ENCODE data around the gene MCHR1. TPM values are rescaled to one million over a fixed set of nuclear protein-coding genes. Genes with fewer than 3 reads are reported as not detected.

MCHR1 gene
- total and polyA plus RNA-seq, 9 of the 15 experiments (the other 6 are each of a cell fraction or from before 2014, with no cell fraction given): 0.03 to 0.50 TPM; not detected in 7

- ATAC-seq: no peak
- no peaks in the 10 kb centered on the region for H3K9me1 ChIP-seq (ENCODE audit: control insufficient read depth, insufficient read depth, low read length)
- H3K9me3 ChIP-seq (replicated peaks; ENCODE audit: control insufficient read depth, insufficient read depth, low read depth, low read length): no peaks in the 10 kb centered on the region; the same call in 1 of the 2 replicates
- no TSS peak for BruUV-seq (replicated peaks)
- DNase-seq (ENCODE audit: extremely low read depth in 1 of 4, low spot score in 3 of 4): no peak
- WGBS (ENCODE audit: insufficient coverage, low coverage, missing lambda C conversion rate): 71% methylated on average over 7 of the region's 7 CpGs
- intact Hi-C loops (cut with micrococcal nuclease): no loop called here
- no peak overlapping the region for H3K4me3 ChIP-seq
- no peaks in the 10 kb centered on the region for H4K20me1 ChIP-seq (replicated peaks; ENCODE audit: control insufficient read depth, insufficient read depth, low read length)
- no peaks in the 10 kb centered on the region for H3K27me3 ChIP-seq (ENCODE audit: control insufficient read depth in 2 of 2, insufficient read depth in 2 of 2, low read length in 2 of 2)
- H3K4me1 ChIP-seq (replicated peaks in 1 of 2; ENCODE audit: control insufficient read depth in 2 of 2, insufficient read depth in 2 of 2, low read length in 2 of 2): peaks cover 0 to 23% of the 10 kb centered on the region in 2 experiments; a peak in 3 of 5 replicates
- H3K36me3 ChIP-seq (ENCODE audit: control insufficient read depth, insufficient read depth, low read length): no peaks in the 10 kb centered on the region
- CTCF ChIA-PET (ENCODE audit: low intra/inter-chr PET ratio): no interaction called here
- no peak for FAIRE-seq
- H3K79me2 ChIP-seq (ENCODE audit: control insufficient read depth, insufficient read depth, low read length): no peaks in the 10 kb centered on the region
- in situ Hi-C loops (cut with MboI): no loop called here
- H3K27ac ChIP-seq (ENCODE audit: extremely low read depth, low read depth, low read length): no peak overlapping the region
- no peak overlapping the region for H3K4me2 ChIP-seq (ENCODE audit: insufficient read depth, low read length)
- TF ChIP-seq EP300 (IDR thresholded peaks at IDR 0.05; ENCODE audit: low read length) (no peak), PRPF4 (IDR thresholded peaks at IDR 0.05; ENCODE audit: insufficient read depth, low read depth, low read length, poor library complexity, severe bottlenecking) (no peak), ZNF57 (CRISPR knock-in tag; IDR thresholded peaks at IDR 0.05) (no peak), PTRF (tag; IDR thresholded peaks at IDR 0.05) (no peak), ELK3 (CRISPR knock-in tag; IDR thresholded peaks at IDR 0.05) (no peak)
- no peak overlapping the region for H2AFZ ChIP-seq (ENCODE audit: low read depth, low read length)
- POLR2A ChIA-PET: interaction anchor here (1.3 kb wide), 1 partner anchor 34 kb away, joined by 4 read pairs; no protein-coding TSS in a partner anchor
- no peak overlapping the region for H3K9ac ChIP-seq (ENCODE audit: insufficient read depth in 1 of 2, low read depth in 2 of 2, low read length in 2 of 2)
These were observed 7.4 kb upstream of the MCHR1 start for GRCh38 chr22:40671796-40672360.

Data from K562 (cell line).